HCT116 (cell line): ENCODE measurements around the gene FANK1. TPM values are rescaled to one million over a fixed set of nuclear protein-coding genes. Genes with fewer than 3 reads are reported as not detected.

Experiments
- ATAC-seq: fragments of 200-7000 bp; cut with Tn5 transposase; 2 replicates; pipeline ENCODE4 v1.9.1; 2020; ENCODE audit warnings: mild to moderate bottlenecking, moderate library complexity
- BruUV-seq: library from RNA; stranded (reverse); fragments of 400-500 nt; replicated peaks from 2 replicates; lab custom pipeline; 2021; lab: Mats Ljungman, UMichigan
- CTCF ChIA-PET: fragments of 300-600 bp; sonication (Branson Sonifier 250); formaldehyde crosslinking; loops from one replicate; lab custom pipeline; 2021; ENCODE audit warnings: antibody characterized with exemption; lab: Charles Lee
- POLR2A ChIA-PET: fragments of 300-600, 350-600 bp; sonication (Branson Sonifier 250); formaldehyde crosslinking; loops from one replicate; lab custom pipeline; 2021; ENCODE audit warnings: antibody characterized with exemption; lab: Charles Lee
- RAD21 ChIA-PET, 2 experiments: fragments of 300-600 bp; sonication (Branson Sonifier 250); formaldehyde crosslinking; loops; one replicate each; lab custom pipeline; 2023; ENCODE audit warnings: low total read pairs in 2 of 2; ENCODE audit not compliant: uncharacterized antibody in 2 of 2, unreplicated experiment in 2 of 2, low non-redundant PET in 1 of 2; lab: Charles Lee
- DNase-seq: peaks from one replicate; pipeline ENCODE4 v3.0.0-alpha.2; 2010; ENCODE audit warnings: low read depth, low spot score
- H2AFZ ChIP-seq: fragments of 200-600 bp; shearing (Covaris generic), sonication (generic); 2 replicates; pipeline ENCODE4 v1.6.1; 2017; ENCODE audit warnings: low read depth, mixed run types, mixed read lengths, antibody characterized with exemption, low read length; ENCODE audit not compliant: poor library complexity, severe bottlenecking
- H3K27ac ChIP-seq: 2 replicates; pipeline ENCODE4 v1.5.1; 2012; ENCODE audit warnings: low read depth, low read length
- H3K27me3 ChIP-seq: fragments of 200-600 bp; sonication (generic); 2 replicates; pipeline ENCODE4 v1.6.1; 2016; ENCODE audit warnings: mixed run types, low read length, mixed read lengths; ENCODE audit not compliant: insufficient read depth
- H3K36me3 ChIP-seq, 2 experiments: fragments of 200-500 bp in 1 of 2; fragments of 200-600 bp in 1 of 2; sonication (Bioruptor generic) in 1 of 2; sonication (generic) in 1 of 2; 2 replicates each; pipeline versions ENCODE4 v1.5.1 to v1.6.1; 2014 to 2016; ENCODE audit warnings: low read length in 2 of 2, inconsistent platforms in 1 of 2, mixed read lengths in 1 of 2, mixed run types in 1 of 2; ENCODE audit not compliant: insufficient read depth in 2 of 2, control insufficient read depth in 1 of 2
- H3K4me1 ChIP-seq, 2 experiments: fragments of 200-600 bp in 1 of 2; sonication (generic) in 1 of 2; 2 replicates each; pipeline versions ENCODE4 v1.5.1 to v1.6.1; 2012 to 2017; ENCODE audit warnings: low read length in 2 of 2, inconsistent platforms in 1 of 2, mild to moderate bottlenecking in 1 of 2, mixed read lengths in 1 of 2, mixed run types in 1 of 2, moderate library complexity in 1 of 2; ENCODE audit not compliant: insufficient read depth in 2 of 2, control insufficient read depth in 1 of 2
- H3K4me2 ChIP-seq: fragments of 200-600 bp; sonication (generic); 2 replicates; pipeline ENCODE4 v1.6.1; 2017; ENCODE audit warnings: mixed run types, low read length, mixed read lengths
- H3K4me3 ChIP-seq, 2 experiments: fragments of 200-600 bp in 1 of 2; sonication (generic) in 1 of 2; replicated peaks in 1 of 2; 2 replicates each; pipeline ENCODE4 v1.5.1; 2011 to 2016; ENCODE audit warnings: low read length in 2 of 2, control low read depth in 1 of 2, low read depth in 1 of 2, mild to moderate bottlenecking in 1 of 2, mixed read lengths in 1 of 2, mixed run types in 1 of 2
- H3K79me2 ChIP-seq: fragments of 200-600 bp; sonication (generic); 2 replicates; pipeline ENCODE4 v1.6.1; 2017; ENCODE audit warnings: mild to moderate bottlenecking, mixed run types, low read length, moderate library complexity, mixed read lengths; ENCODE audit not compliant: insufficient read depth
- H3K9ac ChIP-seq: fragments of 200-600 bp; sonication (generic); 2 replicates; pipeline ENCODE4 v1.6.1; 2016; ENCODE audit warnings: low read length, mixed read lengths
- H3K9me2 ChIP-seq: fragments of 200-600 bp; sonication (generic), shearing (Covaris generic); 2 replicates; pipeline ENCODE4 v1.6.1; 2017; ENCODE audit warnings: mixed run types, mild to moderate bottlenecking, moderate library complexity; ENCODE audit not compliant: insufficient read depth
- H3K9me3 ChIP-seq, 2 experiments: fragments of 200-500 bp in 1 of 2; fragments of 200-600 bp in 1 of 2; sonication (Bioruptor generic) in 1 of 2; sonication (generic) in 1 of 2; 2 replicates each; pipeline ENCODE4 v1.6.1; 2014 to 2017; ENCODE audit warnings: low read length in 2 of 2, mixed read lengths in 2 of 2, inconsistent platforms in 1 of 2, low read depth in 1 of 2, mild to moderate bottlenecking in 1 of 2, mixed run types in 1 of 2, moderate library complexity in 1 of 2; ENCODE audit not compliant: control insufficient read depth in 1 of 2, insufficient read depth in 1 of 2
- H4K20me1 ChIP-seq: fragments of 200-600 bp; sonication (generic), shearing (Covaris generic); 2 replicates; pipeline ENCODE4 v1.6.1; 2017; ENCODE audit warnings: mixed run types, mild to moderate bottlenecking, moderate library complexity; ENCODE audit not compliant: insufficient read depth
- ATF3 ChIP-seq: IDR thresholded peaks from 2 replicates; pipeline ENCODE4 v1.6.1; 2012
- CEBPB ChIP-seq: IDR thresholded peaks from 2 replicates; pipeline ENCODE4 v1.6.1; 2012; ENCODE audit warnings: low read depth
- ELF1 ChIP-seq: IDR thresholded peaks from 2 replicates; pipeline ENCODE4 v1.6.1; 2012; ENCODE audit warnings: low read depth, borderline replicate concordance
- EZH2 ChIP-seq: fragments of 200-600 bp; sonication (generic); IDR thresholded peaks from 2 replicates; pipeline ENCODE4 v1.6.1; 2017; ENCODE audit warnings: antibody characterized with exemption, mixed run types
- EZH2phosphoT487 ChIP-seq: fragments of 200-600 bp; IDR thresholded peaks from 2 replicates; pipeline ENCODE4 v1.6.1; 2018; ENCODE audit warnings: antibody characterized with exemption, borderline replicate concordance
- FOSL1 ChIP-seq: IDR thresholded peaks from 2 replicates; pipeline ENCODE4 v1.6.1; 2012; ENCODE audit warnings: low read depth
- JUND ChIP-seq: IDR thresholded peaks from 2 replicates; pipeline ENCODE4 v1.6.1; 2012
- POLR2A ChIP-seq: IDR thresholded peaks from 2 replicates; pipeline ENCODE4 v1.7.0; 2011; ENCODE audit warnings: borderline replicate concordance; ENCODE audit not compliant: insufficient read depth, insufficient read length; ENCODE audit errors: extremely low read depth
- RAD21 ChIP-seq: IDR thresholded peaks from 2 replicates; pipeline ENCODE4 v1.6.1; 2012; ENCODE audit warnings: low read depth, mild to moderate bottlenecking
- SIN3A ChIP-seq: IDR thresholded peaks from 2 replicates; pipeline ENCODE4 v1.6.1; 2012; ENCODE audit warnings: low read depth
- SP1 ChIP-seq: IDR thresholded peaks from 2 replicates; pipeline ENCODE4 v1.6.1; 2012; ENCODE audit warnings: low read depth
- YY1 ChIP-seq: IDR thresholded peaks from 2 replicates; pipeline ENCODE4 v1.6.1; 2011; ENCODE audit warnings: low read length, low read depth, moderate library complexity, mild to moderate bottlenecking; ENCODE audit not compliant: insufficient replicate concordance; ENCODE audit errors: extremely low read depth
- ZFX ChIP-seq: fragments of 450-650 bp; IDR thresholded peaks from 2 replicates; pipeline ENCODE4 v1.6.1; 2017
- ZNF274 ChIP-seq: fragments of 200-500 bp; sonication (Bioruptor generic); IDR thresholded peaks from 2 replicates; pipeline ENCODE4 v1.6.1; 2014; ENCODE audit warnings: mild to moderate bottlenecking, low read depth, low read length, inconsistent platforms
- intact Hi-C: fragments of 100-400 bp; cut with micrococcal nuclease; formaldehyde crosslinking; loops from 2 replicates; pipeline ENCODE4 v1.10.0; 2022
- total RNA-seq: library from RNA; stranded (reverse); gene quantifications from one replicate; pipeline ENCODE4 v1.2.1, GENCODE V29; 2021; ENCODE audit not compliant: unreplicated experiment
- TF ChIP-seq, protein P1 (sequence below): IDR thresholded peaks from 2 replicates; pipeline ENCODE4 v1.6.1; 2012; ENCODE audit warnings: low read depth
- TF ChIP-seq, protein P2 (sequence below): IDR thresholded peaks from 2 replicates; pipeline ENCODE4 v1.6.1; 2011; ENCODE audit warnings: mild to moderate bottlenecking, low read length, moderate library complexity; ENCODE audit not compliant: insufficient replicate concordance; ENCODE audit errors: extremely low read depth

FANK1 gene
- total RNA-seq, 1 experiment from 2014 or later: 5.4 TPM

GRCh38 chr10:126049759-126050700 is 153.7 kb downstream of the FANK1 start:
- H3K27ac ChIP-seq: no peak overlapping the region
- no peak overlapping the region for H3K4me2 ChIP-seq
- no peak overlapping the region for H3K4me3 ChIP-seq
- H3K9me2 ChIP-seq: no peaks in the 10 kb centered on the region
- no peak overlapping the region for H3K9ac ChIP-seq
- DNase-seq: no peak
- intact Hi-C loops: no loop called here
- H3K4me1 ChIP-seq: no peaks in the 10 kb centered on the region
- H4K20me1 ChIP-seq: no peaks in the 10 kb centered on the region
- H3K79me2 ChIP-seq: no peaks in the 10 kb centered on the region
- TF ChIP-seq JUND (no peak), ELF1 (no peak), EZH2 (no peak), FOSL1 (no peak), ZFX (no peak), EZH2phosphoT487 (no peak), ZNF274 (no peak), YY1 (no peak), CEBPB (no peak), RAD21 (no peak), SP1 (no peak), POLR2A (no peak), ATF3 (no peak), SIN3A (no peak)
- TF ChIP-seq, protein P1, sequence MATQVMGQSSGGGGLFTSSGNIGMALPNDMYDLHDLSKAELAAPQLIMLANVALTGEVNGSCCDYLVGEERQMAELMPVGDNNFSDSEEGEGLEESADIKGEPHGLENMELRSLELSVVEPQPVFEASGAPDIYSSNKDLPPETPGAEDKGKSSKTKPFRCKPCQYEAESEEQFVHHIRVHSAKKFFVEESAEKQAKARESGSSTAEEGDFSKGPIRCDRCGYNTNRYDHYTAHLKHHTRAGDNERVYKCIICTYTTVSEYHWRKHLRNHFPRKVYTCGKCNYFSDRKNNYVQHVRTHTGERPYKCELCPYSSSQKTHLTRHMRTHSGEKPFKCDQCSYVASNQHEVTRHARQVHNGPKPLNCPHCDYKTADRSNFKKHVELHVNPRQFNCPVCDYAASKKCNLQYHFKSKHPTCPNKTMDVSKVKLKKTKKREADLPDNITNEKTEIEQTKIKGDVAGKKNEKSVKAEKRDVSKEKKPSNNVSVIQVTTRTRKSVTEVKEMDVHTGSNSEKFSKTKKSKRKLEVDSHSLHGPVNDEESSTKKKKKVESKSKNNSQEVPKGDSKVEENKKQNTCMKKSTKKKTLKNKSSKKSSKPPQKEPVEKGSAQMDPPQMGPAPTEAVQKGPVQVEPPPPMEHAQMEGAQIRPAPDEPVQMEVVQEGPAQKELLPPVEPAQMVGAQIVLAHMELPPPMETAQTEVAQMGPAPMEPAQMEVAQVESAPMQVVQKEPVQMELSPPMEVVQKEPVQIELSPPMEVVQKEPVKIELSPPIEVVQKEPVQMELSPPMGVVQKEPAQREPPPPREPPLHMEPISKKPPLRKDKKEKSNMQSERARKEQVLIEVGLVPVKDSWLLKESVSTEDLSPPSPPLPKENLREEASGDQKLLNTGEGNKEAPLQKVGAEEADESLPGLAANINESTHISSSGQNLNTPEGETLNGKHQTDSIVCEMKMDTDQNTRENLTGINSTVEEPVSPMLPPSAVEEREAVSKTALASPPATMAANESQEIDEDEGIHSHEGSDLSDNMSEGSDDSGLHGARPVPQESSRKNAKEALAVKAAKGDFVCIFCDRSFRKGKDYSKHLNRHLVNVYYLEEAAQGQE: no peak
- TF ChIP-seq, protein P2, sequence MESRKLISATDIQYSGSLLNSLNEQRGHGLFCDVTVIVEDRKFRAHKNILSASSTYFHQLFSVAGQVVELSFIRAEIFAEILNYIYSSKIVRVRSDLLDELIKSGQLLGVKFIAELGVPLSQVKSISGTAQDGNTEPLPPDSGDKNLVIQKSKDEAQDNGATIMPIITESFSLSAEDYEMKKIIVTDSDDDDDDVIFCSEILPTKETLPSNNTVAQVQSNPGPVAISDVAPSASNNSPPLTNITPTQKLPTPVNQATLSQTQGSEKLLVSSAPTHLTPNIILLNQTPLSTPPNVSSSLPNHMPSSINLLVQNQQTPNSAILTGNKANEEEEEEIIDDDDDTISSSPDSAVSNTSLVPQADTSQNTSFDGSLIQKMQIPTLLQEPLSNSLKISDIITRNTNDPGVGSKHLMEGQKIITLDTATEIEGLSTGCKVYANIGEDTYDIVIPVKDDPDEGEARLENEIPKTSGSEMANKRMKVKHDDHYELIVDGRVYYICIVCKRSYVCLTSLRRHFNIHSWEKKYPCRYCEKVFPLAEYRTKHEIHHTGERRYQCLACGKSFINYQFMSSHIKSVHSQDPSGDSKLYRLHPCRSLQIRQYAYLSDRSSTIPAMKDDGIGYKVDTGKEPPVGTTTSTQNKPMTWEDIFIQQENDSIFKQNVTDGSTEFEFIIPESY: no peak
- H2AFZ ChIP-seq: no peak overlapping the region
- ChIA-PET POLR2A (no interaction called here), CTCF (no interaction called here), RAD21 (no interaction called here)
- H3K9me3 ChIP-seq: no peaks in the 10 kb centered on the region
- peaks cover 55% of the 10 kb centered on the region for H3K27me3 ChIP-seq
- no peaks in the 10 kb centered on the region for H3K36me3 ChIP-seq
- ATAC-seq: no peak
- no TSS peak for BruUV-seq
